Measurements from ENCODE around the gene GPER1.
"Not testable (repeated sequence)": the region's sequence is repeated elsewhere in the genome, so short reads cannot be mapped to it uniquely, and the experiment has no call there.

GPER1 gene

GRCh38 chr7:1114088-1114487, 26.2 kb downstream of the GPER1 start:
- no peak for TF ChIP-seq CTCF (IDR thresholded peaks at IDR 0.05; ENCODE audit: control insufficient read depth, insufficient read depth, low read depth, low read length, missing control alignments)
- H3K4me3 ChIP-seq (ENCODE audit: control insufficient read depth, low read depth, low read length): no peak overlapping the region
- DNase-seq (ENCODE audit: low read depth): no peak

- TF ChIP-seq CTCF (IDR thresholded peaks at IDR 0.05; ENCODE audit: control insufficient read depth, insufficient read depth, low read depth, low read length, missing control alignments): no peak
- no peak for DNase-seq (ENCODE audit: low read depth)
- H3K4me3 ChIP-seq (ENCODE audit: control insufficient read depth, low read depth, low read length): no peak overlapping the region
Measured at GRCh38 chr7:1114505-1114904, 26.6 kb downstream of the GPER1 start.

GRCh38 chr7:1115171-1116045, 27.5 kb downstream of the GPER1 start:
- H3K4me3 ChIP-seq (ENCODE audit: control insufficient read depth, low read depth, low read length); DNase-seq (ENCODE audit: low read depth): not testable (repeated sequence)

GRCh38 chr7:1116383-1117008, 28.6 kb downstream of the GPER1 start:
- not testable (repeated sequence) for DNase-seq (ENCODE audit: low read depth); H3K4me3 ChIP-seq (ENCODE audit: control insufficient read depth, low read depth, low read length)

GRCh38 chr7:1117321-1117928, 29.5 kb downstream of the GPER1 start:
- no peak for DNase-seq (ENCODE audit: low read depth)
- no peak overlapping the region for H3K4me3 ChIP-seq (ENCODE audit: control insufficient read depth, low read depth, low read length)
- no peak for TF ChIP-seq CTCF (IDR thresholded peaks at IDR 0.05; ENCODE audit: control insufficient read depth, insufficient read depth, low read depth, low read length, missing control alignments)

GRCh38 chr7:1119201-1119600, 31.3 kb downstream of the GPER1 start:
- DNase-seq (ENCODE audit: low read depth): no peak
- TF ChIP-seq CTCF (IDR thresholded peaks at IDR 0.05; ENCODE audit: control insufficient read depth, insufficient read depth, low read depth, low read length, missing control alignments): no peak
- no peak overlapping the region for H3K4me3 ChIP-seq (ENCODE audit: control insufficient read depth, low read depth, low read length)

- peak; percentile 62 for DNase-seq (ENCODE audit: low read depth)
- H3K4me3 ChIP-seq (ENCODE audit: control insufficient read depth, low read depth, low read length): no peak overlapping the region; the same call in 1 of the 2 replicates
- TF ChIP-seq CTCF (IDR thresholded peaks at IDR 0.05; ENCODE audit: control insufficient read depth, insufficient read depth, low read depth, low read length, missing control alignments): peak; percentile 45
Measured at GRCh38 chr7:1120791-1121190, 32.9 kb downstream of the GPER1 start.

Data from AG09309 (cell line).